Left renal pelvis (tissue), 4 donors: Measurements from ENCODE around the gene SUPT5H. TPM values are rescaled to one million over a fixed set of nuclear protein-coding genes. Genes with fewer than 3 reads are reported as not detected.

ENCODE experiments used
- DNase-seq, 4 donors: peaks; one replicate each; pipeline ENCODE4 v3.0.0-alpha.2; 2013; ENCODE audit warnings: low read depth in 4 of 4, low spot score in 3 of 4
- polyA plus RNA-seq, 4 donors: library from polyadenylated mRNA; unstranded; fragments of 120-200 nt; gene quantifications; one replicate each; pipeline ENCODE4 v1.2.1, GENCODE V29; 2013; ENCODE audit not compliant: insufficient read length in 4 of 4

The SUPT5H gene
- polyA plus RNA-seq, 4 donors: 112 to 158 (median 132) TPM

DNA sequence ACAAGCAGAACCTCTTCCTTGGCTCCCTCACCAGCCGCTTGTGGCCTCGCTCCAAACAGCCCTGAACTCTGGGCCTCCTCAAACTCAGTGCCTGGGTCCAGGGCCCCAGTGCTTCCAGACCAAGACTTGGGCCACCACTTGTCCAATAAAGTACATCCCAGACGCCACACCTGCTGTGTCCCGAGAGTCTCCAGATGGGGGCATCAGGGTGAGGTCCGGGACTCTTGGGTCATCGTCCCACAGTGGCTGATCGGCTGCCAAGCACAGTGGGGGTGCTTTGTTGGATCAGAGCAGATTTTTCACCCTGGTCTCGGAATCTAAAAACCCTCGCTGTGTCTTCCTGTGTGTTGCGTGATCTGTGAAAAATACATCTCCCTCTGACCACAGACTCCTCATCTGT lies 44.4 kb downstream of the SUPT5H start:
- no peak for DNase-seq

DNA sequence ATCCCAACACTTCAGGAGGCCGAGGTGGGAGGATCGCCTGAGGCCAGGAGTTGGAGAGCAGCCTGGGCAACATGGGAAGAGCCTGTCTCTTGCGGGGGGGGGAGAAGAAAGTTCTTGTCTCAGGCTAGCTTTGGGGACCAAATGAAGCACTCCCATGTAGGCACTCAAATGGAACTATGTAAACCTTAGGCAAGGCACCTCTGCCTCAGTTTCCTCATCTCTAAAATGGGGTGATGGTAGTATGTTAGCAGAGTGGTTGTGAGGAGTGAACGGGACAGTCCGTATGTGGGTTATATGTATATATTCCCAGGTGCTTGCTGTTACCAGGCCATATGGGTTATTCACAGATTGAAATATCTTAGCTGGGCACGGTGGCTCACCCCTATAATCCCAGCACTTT lies 46.8 kb downstream of the SUPT5H start:
- DNase-seq: no peak

DNA sequence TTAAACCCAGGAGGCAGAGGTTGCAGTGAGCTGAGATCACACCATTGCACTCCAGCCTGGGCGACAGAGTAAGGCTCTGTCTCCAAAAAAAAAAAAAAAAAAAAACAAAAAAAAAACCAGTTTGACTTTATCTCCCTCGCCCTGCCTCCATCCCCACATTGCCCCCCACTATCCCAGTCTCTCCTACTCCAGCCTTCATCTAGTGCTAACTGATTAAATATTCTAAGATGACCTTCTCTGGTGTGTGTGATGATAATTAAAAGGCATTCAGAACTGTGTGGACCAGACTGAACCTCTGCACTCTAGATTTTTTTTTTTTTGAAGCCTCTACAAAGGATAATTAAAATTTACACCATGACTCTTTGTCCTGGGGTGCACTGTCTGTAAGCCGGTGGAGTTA lies 47.4 kb downstream of the SUPT5H start:
- no peak for DNase-seq

DNA sequence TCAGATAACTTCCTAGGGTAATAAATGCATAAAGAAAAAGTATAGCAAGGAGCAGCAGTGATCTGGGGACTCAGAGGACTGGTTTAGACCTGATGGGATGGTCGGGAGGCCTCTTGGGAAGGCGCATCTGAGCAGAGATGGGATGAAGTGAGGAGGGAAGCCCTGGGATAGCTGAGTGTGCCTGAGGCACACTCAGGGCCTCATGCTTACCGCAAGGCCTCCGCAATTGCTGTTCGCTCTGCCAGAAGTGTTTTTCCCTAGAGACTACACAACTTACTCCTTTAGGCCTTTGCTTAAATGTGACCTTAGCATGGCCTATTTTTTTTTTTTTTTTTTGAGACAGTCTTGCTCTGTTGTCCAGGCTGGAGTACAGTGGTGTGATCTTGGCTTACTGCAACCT lies 49.3 kb downstream of the SUPT5H start:
- no peak for DNase-seq

DNA sequence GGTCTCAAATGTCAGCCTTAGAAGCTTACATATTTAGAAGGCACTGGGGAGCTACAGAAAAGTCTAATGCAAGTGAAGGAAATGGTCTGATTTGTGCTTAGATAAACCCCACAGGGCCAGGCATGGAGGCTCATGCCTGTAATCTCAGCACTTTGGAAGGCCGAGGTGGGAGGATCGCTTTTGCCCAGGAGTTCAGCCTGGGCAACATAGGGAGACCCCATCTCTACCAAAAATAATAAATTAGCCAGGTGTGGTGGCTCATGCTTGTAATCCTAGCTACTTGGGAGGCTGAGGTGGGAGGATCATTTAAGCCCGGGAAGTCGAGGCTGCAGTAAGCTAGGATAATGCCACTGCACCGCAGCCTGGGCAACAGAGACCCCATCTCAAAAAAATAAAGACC lies 50.7 kb downstream of the SUPT5H start:
- DNase-seq: no peak

DNA sequence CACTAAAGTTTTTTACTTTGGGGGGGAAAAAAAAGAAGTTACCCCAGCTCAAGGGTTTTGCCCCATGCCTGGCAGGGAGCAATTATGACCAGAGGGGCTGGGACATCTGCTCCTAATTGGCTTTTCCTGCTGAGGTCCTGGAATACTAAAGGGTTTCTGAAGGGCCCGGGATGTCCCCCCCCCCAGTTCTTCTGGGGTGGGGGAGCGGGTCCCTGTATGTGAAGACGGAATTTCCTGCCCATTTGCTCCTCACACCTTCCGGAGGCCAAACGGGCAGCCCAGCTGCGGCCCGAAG lies 52.3 kb downstream of the SUPT5H start:
- no peak for DNase-seq

DNA sequence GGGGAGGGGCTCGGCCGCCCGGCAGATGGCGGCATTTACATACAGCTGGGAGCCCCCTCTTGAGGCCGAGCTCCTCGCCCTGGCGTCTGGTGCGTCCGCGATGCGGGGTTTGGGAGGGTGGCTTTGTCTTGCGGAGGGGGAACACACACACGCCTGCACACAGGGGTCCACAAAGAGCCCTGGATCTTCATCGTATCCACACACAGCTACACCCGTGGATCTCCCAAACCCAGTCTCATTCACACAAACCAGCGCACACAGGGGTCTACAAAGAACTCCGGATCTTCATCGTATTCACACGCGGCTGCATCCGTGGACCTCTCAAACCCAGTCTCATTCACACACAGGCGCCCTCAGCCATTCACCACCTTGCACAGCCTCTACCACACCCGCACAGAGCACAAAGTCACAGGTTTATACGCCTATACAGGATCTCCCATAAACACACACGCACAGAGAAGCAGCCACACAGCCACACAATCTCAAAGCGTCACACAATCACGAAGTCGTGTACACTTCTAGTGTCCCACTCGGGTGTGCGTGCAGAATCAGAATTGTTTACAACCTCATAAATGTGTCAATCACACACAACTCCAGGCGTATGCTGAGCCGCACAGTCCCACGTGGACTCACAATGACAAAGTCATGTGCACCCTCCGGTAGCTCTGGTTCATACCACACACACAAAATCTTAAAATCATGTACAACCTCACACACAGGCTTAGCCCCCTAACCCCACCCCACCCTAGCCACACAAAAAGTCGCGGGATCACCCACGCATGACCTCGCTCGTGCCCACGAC lies 52.8 kb downstream of the SUPT5H start:
- DNase-seq: no peak

DNA sequence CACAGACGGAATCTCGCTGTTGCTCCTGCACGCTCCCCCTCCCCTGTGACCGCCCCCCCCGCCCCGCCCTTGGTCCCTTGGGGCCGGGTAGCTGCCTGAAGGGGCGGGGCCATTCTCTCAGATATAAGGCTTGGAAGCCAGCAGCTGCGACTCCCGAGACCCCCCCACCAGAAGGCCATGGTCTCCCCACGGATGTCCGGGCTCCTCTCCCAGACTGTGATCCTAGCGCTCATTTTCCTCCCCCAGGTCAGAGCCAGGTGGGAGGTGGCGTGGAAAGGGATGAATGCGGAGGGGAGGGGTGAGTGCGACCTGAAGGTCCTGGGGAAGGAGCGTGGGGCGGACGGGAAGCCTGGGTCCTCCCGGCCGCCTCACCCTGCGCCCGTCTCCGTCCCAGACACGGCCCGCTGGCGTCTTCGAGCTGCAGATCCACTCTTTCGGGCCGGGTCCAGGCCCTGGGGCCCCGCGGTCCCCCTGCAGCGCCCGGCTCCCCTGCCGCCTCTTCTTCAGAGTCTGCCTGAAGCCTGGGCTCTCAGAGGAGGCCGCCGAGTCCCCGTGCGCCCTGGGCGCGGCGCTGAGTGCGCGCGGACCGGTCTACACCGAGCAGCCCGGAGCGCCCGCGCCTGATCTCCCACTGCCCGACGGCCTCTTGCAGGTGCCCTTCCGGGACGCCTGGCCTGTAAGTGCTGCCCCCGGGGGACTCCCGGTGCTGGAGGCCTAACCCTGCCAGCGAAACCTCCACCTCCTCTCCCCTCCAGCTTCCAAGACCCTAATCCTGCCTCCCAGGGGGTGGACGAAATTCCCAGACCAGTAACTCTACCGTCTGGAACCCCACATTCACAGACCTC lies 53.6 kb downstream of the SUPT5H start, which contains the start of gene DLL3:
TSS of gene DLL3 (plus strand) at position 150 of the 845 bp plus-strand sequence. CDS start at position 178, 28 bp downstream.
- DNase-seq: no peak

DNA sequence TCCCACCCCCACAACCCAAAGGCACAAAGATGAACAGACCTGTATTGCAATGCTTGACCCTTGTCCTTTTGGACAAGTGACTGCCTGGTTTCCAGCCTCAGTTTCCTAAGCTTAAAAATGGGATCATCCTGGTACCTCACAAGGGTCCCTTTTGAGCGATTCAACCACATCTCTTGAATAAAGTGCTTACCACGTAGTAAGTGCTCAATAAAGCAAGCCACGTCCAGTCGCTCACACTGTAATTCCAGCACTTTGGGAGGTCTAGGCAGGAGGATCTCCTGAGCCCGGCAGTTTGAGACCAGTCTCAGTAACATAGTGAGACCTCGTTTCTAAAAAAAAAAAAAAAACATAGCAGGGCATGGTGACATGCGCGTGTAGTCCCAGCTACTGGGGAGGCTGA lies 54.5 kb downstream of the SUPT5H start:
- no peak for DNase-seq

DNA sequence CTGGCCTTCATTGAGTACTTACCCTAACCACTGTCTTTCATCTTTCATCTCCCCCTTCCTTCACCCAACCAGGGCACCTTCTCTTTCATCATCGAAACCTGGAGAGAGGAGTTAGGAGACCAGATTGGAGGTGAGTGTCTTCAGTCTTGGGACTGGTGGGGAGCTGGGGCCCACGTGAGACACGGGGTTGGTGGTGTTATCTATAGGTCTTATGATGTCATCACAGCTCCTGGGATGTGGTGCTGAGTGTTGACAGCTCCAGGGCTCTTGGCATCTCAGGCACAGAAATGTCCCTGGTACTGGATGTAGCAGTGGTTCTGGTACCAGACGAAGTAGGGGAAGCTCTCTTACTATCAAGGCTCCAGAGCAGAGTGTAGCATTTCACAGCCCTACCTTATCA lies 55.2 kb downstream of the SUPT5H start:
- DNase-seq: no peak

DNA sequence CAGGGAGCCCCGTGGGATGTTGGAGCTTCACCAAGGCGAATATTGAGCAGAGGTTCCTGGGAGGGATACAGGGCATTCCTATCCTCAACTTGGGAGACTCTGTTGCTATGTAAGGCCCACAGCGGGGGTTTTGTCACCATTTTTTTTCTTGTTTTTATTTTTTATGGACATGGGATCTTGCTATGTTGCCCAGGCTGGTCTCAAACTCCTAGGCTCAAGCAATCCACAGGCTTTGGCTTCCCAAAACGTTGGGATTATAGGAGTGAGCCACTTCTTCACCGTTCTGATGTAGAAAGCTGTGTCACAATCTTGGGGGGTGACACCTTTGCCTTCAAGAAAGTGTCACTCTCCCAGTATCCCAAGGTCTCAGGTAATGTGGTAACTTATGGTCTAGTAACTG lies 56.0 kb downstream of the SUPT5H start:
- DNase-seq: no peak

DNA sequence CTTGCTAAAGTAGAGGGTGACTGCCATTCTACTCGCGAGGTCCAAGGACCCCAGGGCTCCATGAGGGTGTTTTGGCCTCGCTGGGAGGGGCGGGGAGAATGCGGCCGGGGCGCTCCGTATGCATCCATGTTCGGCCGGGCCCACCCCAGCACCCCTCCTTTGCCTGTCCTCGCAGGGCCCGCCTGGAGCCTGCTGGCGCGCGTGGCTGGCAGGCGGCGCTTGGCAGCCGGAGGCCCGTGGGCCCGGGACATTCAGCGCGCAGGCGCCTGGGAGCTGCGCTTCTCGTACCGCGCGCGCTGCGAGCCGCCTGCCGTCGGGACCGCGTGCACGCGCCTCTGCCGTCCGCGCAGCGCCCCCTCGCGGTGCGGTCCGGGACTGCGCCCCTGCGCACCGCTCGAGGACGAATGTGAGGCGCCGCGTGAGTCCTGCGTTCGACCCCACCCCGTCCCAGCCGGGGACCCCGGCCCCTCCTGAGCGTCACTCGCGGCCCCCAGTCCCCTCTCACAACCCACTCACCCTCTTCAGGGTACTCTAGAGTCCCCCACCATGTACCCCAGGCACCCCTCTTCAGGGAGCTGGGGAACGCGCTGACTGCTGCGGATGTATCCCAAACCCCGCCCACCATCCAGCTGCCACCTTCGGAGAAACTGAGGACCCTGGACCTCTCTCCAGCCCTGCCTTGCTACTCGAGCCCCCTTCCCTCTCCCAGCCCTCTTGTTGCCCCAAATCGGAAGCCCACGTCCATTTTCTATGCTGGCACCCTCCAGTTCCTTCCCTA lies 57.4 kb downstream of the SUPT5H start:
- no peak for DNase-seq

DNA sequence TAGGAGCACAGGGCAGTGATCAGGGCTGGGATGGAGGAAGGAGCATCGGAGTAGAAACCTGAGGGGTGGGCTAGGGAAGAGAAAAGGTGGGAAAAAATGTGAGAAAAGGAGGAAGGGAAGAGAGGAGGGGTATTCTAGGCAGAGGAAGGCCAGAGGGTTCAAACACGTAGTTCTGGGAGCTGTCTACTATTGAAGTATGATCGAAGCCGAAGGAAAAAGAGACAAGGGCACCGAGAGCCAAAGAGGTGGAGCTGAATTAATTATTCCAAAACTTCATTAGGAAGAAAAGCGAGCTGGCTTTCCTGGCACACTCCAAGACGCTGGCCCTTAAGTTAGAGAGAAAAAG lies 61.2 kb downstream of the SUPT5H start:
- DNase-seq: no peak

DNA sequence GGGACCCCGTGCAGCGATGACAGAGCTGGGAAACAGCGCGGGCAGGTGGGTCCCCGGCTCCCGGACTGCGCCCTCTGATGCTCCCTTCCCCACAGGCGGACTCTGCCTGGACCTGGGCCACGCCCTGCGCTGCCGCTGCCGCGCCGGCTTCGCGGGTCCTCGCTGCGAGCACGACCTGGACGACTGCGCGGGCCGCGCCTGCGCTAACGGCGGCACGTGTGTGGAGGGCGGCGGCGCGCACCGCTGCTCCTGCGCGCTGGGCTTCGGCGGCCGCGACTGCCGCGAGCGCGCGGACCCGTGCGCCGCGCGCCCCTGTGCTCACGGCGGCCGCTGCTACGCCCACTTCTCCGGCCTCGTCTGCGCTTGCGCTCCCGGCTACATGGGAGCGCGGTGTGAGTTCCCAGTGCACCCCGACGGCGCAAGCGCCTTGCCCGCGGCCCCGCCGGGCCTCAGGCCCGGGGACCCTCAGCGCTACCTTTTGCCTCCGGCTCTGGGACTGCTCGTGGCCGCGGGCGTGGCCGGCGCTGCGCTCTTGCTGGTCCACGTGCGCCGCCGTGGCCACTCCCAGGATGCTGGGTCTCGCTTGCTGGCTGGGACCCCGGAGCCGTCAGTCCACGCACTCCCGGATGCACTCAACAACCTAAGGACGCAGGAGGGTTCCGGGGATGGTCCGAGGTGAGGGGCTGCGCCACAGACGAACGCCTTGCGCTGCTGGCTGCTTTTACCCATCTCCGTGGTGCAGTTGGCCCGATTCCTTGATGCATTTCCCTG lies 61.7 kb downstream of the SUPT5H start:
- DNase-seq: no peak

DNA sequence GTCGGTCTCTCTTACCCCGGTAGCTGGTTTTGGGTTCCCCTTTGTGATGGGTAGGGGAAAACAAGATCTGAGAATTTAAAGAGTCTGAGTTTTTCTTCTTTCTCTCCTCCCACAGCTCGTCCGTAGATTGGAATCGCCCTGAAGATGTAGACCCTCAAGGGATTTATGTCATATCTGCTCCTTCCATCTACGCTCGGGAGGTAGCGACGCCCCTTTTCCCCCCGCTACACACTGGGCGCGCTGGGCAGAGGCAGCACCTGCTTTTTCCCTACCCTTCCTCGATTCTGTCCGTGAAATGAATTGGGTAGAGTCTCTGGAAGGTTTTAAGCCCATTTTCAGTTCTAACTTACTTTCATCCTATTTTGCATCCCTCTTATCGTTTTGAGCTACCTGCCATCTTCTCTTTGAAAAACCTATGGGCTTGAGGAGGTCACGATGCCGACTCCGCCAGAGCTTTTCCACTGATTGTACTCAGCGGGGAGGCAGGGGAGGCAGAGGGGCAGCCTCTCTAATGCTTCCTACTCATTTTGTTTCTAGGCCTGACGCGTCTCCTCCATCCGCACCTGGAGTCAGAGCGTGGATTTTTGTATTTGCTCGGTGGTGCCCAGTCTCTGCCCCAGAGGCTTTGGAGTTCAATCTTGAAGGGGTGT lies 62.5 kb downstream of the SUPT5H start:
- DNase-seq: no peak

DNA sequence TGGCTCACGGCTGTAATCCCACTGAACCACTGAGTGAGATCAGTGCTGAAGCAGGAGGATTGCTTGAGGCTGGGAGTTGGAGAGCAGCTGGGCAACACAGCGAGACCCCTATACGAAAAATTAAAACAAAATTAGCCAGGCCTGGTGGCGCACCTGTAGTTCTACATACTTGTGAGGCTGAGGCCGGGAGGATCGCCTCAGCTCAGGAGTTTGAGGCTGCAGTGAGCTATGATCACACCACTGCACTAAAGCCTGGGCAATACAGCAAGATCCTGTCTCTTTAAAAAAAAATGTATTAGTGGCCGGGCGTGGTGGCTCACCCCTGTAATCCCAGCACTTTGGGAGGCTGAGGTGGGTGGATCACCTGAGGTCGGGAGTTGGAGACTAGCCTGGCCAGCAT lies 63.2 kb downstream of the SUPT5H start:
- DNase-seq: no peak

DNA sequence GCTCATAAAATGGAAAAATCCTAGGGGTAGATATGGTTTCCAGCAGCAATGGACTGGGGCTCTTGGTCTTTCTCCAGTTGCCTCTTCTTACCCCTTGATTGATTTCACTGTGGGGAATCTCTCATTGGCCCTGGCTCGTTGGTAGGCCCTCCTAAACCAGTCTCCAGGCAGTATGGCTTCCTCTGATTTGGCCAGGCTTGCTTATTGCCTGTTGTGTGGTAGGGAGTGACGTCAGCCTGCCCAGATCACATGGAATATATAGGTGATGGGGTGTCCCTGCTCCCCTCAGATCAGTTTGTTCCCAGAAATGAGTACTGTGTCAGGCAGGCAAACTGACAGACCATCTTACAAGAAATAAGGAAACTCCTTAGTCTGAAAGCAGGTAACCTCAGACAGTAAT lies 63.9 kb downstream of the SUPT5H start:
- DNase-seq: no peak

DNA sequence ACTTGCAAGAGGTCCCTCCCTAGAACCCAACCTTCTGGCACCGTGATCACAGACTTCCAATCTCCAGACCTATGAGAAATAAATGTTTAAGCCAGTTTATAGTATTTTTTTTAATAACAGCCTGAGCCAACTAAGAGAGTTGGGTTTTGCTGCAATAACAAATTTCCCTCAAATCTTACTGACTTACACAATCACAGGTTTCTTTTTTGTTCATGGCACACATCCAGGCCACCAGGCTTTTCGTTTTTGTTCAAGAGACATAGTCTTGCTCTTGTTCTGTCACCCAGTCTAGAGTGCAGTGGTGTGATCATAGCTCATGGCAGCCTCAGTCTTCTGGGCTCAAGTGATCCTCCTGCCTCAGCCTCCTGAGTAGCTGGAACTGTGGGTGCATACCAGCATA lies 67.6 kb downstream of the SUPT5H start:
- DNase-seq: no peak

DNA sequence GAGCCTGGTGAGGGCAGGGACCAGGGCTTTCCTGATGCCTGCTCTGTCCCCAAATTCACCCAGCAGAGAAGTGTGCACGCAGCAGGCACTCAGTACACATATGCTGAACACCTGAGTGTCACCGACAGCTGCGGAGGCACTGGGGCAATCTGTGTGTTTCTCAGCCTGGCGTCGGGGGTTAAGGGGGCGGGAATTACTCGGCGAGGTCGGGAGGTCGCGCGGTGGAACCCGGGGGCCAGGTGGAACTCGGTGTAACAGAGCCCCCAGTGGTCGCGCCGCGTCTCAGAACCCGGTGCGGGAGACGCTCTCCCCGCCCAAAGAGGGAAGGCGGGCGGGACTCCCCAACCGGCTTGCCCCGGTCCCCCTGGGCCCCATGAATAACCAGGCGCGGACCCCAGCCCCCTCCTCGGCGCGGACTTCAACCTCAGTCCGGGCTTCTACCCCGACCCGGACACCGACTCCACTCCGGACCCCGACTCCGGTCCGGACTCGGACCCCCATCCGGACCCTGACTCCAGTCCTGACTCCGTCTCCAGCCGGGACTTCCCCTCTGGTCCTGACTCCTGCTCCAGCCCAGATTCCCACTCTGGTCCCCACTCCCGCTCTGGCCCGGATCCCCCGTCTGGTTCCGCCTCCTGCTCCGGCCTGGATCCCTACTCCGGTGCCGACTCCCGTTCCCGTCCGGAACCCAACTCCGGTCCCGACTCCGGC lies 69.6 kb downstream of the SUPT5H start, which contains the start of gene SELENOV:
TSS of gene SELENOV (plus strand) at position 300 of the 711 bp plus-strand sequence. CDS start at position 374, 74 bp downstream.
- DNase-seq: no peak
